HG03442 (cell line): ENCODE results near the gene ALAD.
A peak's percentile ranks its signal among the peaks of the same experiment; 100 is the strongest.

Experiments used
- ATAC-seq: cut with Tn5 transposase; IDR thresholded peaks from one replicate; pipeline ENCODE4 v1.9.1; 2021; ENCODE audit warnings: mild to moderate bottlenecking, moderate library complexity; ENCODE audit not compliant: unreplicated experiment

Gene ALAD

DNA sequence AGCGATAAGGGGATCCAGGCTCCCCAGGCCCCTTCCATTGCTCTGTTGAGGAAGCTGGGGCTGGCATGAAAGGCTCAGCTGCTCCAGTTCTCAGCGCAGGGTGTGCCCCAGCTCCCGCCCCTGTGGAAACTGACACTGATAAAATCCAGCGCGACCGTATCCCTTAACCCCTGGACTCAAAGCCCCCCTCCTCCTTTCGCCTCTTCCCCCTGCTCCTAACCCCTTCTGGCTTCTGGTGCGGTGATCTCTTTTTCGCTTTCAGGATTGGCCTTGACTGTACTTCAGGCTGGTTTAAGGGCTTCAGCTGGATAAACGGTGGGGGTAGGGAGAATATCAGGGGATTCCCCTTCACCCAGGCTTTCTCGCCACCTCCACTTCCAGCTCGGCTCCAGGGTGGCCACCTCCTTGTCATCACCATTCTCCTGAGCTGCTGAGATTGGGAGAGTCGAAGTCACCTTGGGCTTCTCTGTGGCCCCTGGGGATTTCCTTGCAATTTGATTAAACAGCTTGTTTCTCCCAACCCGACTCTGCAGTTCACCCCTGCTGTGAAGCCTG is 50.9 kb downstream of the ALAD start:
- no peak for ATAC-seq

DNA sequence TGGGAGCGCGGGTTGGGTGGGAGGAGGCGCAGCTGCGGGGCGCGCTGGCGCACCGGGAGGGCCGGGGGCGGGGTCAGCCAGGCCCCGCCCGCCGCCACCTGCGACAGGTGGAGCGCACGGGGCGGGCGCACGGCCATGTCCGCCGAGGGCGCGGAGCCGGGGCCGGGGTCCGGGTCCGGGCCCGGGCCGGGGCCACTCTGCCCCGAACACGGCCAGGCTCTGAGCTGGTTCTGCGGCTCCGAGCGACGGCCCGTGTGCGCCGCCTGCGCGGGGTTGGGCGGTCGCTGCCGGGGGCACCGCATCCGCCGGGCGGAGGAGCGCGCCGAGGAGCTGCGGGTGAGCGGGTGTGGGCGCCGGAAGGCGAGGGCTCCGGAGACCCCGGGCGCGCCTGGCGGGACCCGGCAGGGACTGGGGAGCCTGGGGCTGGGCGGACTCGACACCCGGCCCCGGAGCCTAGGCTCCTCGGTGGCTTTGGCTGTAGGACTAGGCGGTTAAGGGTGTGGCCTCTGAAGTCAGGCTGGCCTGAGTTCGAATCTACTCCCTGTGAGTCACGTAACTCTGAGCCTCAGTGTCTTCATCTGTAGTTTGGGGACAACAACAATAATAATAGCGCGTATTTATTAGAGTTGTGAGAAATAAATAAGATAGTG is 51.5 kb downstream of the ALAD start, which contains the start of gene BSPRY:
Gene BSPRY, plus strand, starts transcription at position 97 of the 650 bp plus-strand sequence. Its CDS starts 39 bp downstream, at position 136.
- ATAC-seq, result peak; percentile 38

DNA sequence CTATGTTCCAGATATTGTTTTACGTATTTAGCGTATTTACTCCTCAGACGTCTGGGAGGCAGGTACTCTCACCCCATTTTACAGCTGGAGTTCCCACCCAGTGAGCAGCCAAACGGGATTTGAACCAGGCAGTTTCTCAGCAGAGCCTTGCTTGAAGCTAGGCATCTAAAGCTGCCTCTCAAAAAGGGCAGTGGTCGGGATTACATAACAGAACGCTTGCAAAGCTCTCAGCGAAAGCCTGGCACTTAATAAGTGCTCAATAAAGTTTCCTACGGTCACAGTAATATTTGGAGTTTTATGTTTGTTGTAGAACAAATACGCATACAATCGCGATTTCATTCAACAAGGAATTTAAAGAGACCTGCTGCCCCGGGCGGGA is 52.0 kb downstream of the ALAD start:
- no peak for ATAC-seq

DNA sequence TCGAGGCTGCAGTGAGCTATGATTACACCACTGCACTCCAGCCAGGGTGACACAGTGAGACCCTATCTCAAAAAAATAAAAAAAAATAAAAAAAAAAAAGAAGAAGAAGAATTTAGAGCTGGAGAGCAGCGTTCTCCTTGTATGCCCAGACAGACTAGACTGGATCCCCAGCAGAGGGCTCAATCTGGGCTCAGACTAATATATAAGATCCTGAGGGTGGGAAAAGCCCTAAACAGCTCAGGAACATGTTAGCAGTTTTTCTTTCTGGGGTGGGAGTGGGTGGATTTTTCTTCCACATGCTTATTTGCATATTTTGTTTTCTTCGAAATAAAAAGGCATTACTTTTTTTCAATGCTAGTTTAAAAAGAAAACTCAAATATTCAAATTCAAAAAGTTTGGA is 52.6 kb downstream of the ALAD start:
- ATAC-seq, result no peak

DNA sequence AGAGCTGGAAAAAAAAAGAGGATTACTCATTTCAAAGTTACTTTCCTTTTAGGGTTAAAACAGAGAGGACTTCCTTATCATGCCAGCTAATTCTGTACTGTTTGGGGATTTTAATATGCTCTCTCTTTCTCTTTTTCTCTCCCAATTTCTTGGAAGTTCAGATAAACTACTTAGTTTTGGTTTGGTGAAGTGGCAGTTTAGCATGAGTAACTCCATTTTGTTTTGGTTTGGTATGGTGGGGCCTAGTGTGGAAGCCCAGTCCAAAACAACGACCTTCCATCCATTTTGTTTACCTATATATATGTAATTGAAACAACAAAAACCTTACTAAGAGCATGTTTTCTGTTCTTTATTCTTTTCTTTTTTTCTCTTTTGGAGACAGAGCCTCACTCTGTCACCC is 55.4 kb downstream of the ALAD start:
- no peak for ATAC-seq

DNA sequence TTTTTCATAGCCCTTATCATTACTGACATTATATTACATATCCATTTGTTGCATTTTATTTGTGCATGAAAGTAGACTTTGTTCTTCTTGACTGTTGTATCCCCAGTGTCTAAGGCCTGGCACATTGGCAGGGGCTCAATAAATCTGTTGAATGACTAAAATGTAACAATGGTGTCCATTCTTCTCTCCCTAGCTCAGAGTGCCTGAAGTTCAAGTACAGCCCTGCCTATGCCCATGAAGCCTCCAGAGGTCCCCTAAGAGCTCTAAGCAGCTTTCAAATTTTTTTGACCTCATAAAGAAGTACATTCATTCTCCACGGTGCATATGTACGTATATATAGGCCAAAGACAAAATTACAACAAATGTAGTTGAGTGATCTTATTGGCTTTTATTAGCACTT is 55.9 kb downstream of the ALAD start:
- ATAC-seq, result no peak

DNA sequence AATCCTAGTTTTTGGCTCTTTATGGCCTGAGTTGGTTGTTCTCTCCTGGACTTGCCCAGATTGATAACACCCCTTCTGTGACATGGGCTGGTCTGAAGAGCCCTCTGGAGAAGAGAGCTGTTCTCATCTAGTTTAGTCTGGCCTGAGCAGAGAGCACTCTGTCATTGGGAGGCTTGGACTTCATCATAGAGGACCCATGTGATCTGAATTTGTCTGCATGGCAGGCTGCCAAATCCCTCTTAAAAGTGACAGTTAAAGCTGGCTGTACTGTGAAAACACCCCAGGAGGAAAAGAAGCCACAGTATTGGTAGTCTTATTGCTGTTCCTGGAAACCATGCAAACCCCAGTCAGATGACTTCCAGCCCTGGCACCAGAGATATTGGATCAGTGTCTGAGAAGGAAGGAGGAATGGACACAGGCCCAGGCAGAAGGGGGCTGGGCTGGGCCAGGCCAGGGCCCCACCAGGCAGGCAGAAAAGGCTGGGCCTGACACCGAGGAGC is 57.3 kb downstream of the ALAD start:
- no peak for ATAC-seq

DNA sequence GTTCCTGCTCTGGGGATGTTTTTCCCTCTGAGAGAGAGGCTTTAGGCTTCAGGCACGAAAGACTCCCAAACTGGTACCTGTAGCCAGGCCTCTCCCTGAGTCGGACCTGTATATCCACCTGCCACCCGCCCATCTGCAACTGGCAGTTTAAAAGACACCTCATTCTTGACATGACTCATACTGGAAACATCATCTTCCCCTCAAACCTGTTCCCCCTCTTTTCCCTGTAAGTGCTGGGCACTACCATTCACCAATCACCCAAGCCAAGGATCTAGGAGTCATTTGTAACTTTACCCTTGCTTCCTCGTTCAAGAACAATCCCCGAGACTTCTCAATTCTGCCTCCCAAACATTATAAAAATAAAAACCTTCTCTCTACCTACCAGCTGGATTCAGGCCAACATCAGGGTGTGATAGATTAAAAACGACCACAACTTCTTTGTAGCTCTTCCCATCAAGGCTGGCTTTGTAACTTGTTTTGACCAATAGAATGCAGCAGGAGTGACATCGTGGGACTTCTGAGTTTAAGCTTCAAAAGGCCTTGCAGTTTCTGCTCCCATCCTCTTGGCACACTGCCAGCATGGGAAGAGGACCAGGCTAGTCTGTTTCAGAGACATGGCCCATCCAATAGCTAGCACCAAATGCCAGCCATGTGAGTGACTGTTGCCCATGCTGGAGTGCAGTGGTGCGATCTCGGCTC is 59.2 kb downstream of the ALAD start:
- no peak for ATAC-seq

DNA sequence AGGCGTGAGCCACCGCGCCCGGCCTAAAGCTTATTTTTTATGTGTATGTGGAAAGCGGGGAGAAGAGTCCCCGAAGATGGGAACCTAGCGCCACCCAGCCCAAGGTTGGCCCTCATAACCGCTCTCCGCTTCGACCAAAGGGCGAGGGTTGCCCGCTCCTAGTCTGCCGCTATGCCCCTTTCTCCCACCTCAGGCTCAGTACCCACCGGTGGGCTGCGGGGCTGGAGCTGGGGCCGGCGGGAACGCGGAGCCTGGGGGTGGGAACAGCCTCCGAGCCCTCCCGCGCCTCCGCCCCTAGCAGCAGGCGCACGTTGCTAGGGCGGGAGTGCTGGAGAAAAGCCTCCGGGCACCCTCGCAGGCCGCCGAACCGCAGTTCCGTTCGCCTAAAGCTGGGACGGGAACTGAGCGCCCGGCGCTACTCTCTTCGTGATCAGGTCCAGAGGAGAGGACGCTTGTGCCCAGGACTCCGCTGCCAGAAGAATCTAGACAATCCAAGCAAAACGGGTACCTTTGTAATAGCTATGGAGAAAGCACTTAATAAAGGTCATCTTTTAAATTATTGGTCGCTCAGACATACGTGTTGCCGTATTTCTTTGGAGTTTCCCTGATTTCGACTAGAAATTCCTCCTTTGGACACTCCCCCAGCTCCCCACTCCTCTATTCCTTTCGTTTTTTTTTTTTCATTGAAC is 60.9 kb downstream of the ALAD start, which contains the start of gene WDR31:
Gene WDR31, minus strand, starts transcription at position 265 of the 689 bp plus-strand sequence. CDS start 8,253 bp downstream, outside the sequence.
- peak; percentile 96 for ATAC-seq

DNA sequence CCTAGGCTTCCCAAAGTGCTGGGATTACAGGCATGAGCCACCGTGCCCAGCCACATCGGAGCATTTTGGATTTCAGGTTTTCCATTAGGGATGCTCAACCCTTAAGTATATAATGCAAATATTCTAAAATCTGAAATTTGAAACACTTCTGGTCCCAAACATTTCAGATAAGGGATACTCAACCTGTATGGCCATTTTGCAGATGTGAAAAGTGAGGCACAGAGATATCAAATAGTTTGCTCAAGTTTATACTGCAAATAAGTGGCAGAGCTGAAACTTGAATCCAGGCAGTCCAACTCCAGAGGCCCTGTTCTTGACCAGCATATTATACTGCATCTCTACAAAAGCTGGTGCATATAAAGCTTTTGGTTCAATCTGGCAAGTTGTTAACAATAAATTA is 63.4 kb downstream of the ALAD start:
- ATAC-seq, result no peak
